Ishikawa (cell line): Measurements from ENCODE around the gene ROGDI.

ENCODE experiments used
- EP300 ChIP-seq: IDR thresholded peaks from 2 replicates; pipeline ENCODE4 v1.6.1; 2012; ENCODE audit warnings: borderline replicate concordance
- MAX ChIP-seq: IDR thresholded peaks from 2 replicates; pipeline ENCODE4 v1.6.1; 2012
- RAD21 ChIP-seq: IDR thresholded peaks from 2 replicates; pipeline ENCODE4 v1.6.1; 2012; ENCODE audit warnings: low read depth
- YY1 ChIP-seq: IDR thresholded peaks from 2 replicates; pipeline ENCODE4 v1.6.1; 2012; ENCODE audit warnings: low read depth

DNA sequence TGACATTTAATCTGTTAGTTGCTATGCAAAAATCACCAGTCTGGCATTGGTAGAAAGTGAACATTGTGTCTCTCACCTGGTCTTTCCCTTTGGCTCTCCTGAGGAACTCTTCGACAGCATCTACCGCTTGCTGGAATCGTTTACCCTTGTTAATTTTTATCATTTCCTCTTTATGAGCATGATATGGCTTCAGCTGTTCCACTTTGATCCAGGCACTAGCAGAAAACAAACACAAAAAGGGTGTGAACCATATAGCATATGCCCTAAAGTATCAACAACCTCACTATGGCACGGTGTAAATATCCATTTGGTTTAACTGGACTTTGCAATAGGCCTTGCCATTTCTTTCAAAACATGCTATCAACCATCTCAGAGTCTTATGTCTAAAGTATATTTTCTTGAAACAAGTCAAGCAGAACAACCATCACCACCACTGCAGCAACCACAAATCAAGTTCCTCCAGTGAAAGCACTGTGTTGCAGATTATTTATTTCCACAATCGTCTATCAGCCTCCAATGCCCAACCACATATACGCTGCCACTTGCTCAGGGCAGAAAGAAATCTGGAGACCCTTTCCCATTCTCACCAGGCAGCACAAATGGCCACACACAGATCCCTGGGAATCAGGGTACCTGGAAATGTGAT lies 30.4 kb upstream of the ROGDI start:
- no peak for TF ChIP-seq YY1
- TF ChIP-seq EP300 = no peak
- TF ChIP-seq RAD21 = no peak
- no peak for TF ChIP-seq MAX
